NT2/D1 (cell line): Measurements from ENCODE around the gene RIN3.

Experiments used
- DNase-seq: peaks from one replicate; pipeline ENCODE4 v3.0.0-alpha.2; 2011; ENCODE audit warnings: low read depth, low spot score
- H3K27me3 ChIP-seq: 2 replicates; pipeline ENCODE4 v1.6.0; 2011; ENCODE audit warnings: mild to moderate bottlenecking; ENCODE audit not compliant: insufficient read length, insufficient read depth
- H3K36me3 ChIP-seq: 2 replicates; pipeline ENCODE4 v1.6.1; 2011; ENCODE audit warnings: mild to moderate bottlenecking, low read length, mixed read lengths; ENCODE audit not compliant: insufficient read depth, insufficient read length
- H3K4me1 ChIP-seq: 2 replicates; pipeline ENCODE4 v1.5.1; 2011; ENCODE audit not compliant: insufficient read depth, insufficient read length
- H3K4me3 ChIP-seq: 2 replicates; pipeline ENCODE4 v1.5.1; 2011; ENCODE audit warnings: low read depth; ENCODE audit not compliant: insufficient read length
- H3K9ac ChIP-seq: 2 replicates; pipeline ENCODE4 v1.6.0; 2011; ENCODE audit warnings: low read depth; ENCODE audit not compliant: insufficient read length
- H3K9me3 ChIP-seq: 2 replicates; pipeline ENCODE4 v1.5.1; 2011; ENCODE audit warnings: mild to moderate bottlenecking, low read length; ENCODE audit not compliant: insufficient read depth
- SUZ12 ChIP-seq: IDR thresholded peaks from 2 replicates; pipeline ENCODE4 v1.6.1; 2011; ENCODE audit not compliant: insufficient read length, insufficient read depth; ENCODE audit errors: extremely low read depth
- YY1 ChIP-seq: IDR thresholded peaks from 2 replicates; pipeline ENCODE4 v1.6.1; 2011; ENCODE audit not compliant: insufficient read length, insufficient read depth
- ZNF274 ChIP-seq: IDR thresholded peaks from 2 replicates; pipeline ENCODE4 v1.6.1; 2011; ENCODE audit warnings: mild to moderate bottlenecking, low read depth, low read length

The RIN3 gene

GRCh38 chr14:92610849-92611271, 97.3 kb downstream of the RIN3 start:
- no peak for DNase-seq

DNA sequence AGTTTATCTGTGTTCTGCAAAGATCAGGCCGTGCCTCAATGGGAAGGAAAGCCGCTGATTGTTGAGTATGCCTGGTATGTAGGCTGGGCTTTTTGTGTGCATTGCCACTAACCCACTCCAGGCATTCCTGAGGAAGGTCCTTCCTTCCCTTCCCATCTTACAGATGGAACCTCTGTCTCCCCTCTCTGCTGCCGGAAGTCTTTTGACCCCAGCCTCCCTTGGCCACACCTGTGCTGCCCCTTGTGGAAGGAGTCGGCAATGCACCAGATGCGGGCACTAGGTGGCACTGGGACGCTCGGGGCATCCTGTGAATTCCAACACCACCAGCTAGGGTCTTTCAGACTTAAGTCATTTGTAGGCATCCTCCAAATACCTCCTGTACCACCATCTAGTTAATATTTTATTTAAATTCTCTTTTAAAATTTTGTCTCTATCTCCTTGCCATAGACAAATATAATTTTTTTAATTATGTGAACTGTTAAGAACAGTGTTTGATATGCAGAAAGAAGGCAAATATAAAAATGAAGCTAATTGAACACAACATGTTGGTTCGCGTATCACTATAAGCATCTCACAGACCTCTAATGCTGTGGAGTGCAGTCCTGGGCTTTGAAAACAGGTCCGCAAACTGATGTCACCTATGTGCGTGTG, 99.6 kb downstream of the RIN3 start:
- H3K4me1 ChIP-seq = peaks cover 3% of the 10 kb centered on the region
- no peaks in the 10 kb centered on the region for H3K27me3 ChIP-seq
- no peaks in the 10 kb centered on the region for H3K9me3 ChIP-seq
- H3K9ac ChIP-seq = no peak overlapping the region
- peak; percentile 42 for DNase-seq
- no peak for TF ChIP-seq YY1
- TF ChIP-seq SUZ12 = no peak
- no peak for TF ChIP-seq ZNF274
- peaks cover 4% of the 10 kb centered on the region for H3K36me3 ChIP-seq
- no peak overlapping the region for H3K4me3 ChIP-seq

More at GRCh38 chr14:92610849-92611271, 97.3 kb downstream of the RIN3 start:
- no peak for TF ChIP-seq YY1
- TF ChIP-seq ZNF274 = no peak
- no peak for TF ChIP-seq SUZ12
- Histone ChIP-seq H3K36me3 (peaks cover 4% of the 10 kb centered on the region), H3K9me3 (no peaks in the 10 kb centered on the region), H3K4me1 (peaks cover 3% of the 10 kb centered on the region), H3K27me3 (no peaks in the 10 kb centered on the region), H3K9ac (no peak overlapping the region), H3K4me3 (no peak overlapping the region)

- DNase-seq = no peak
- peaks cover 4% of the 10 kb centered on the region for H3K36me3 ChIP-seq
- H3K9ac ChIP-seq = no peak overlapping the region
- H3K4me3 ChIP-seq = no peak overlapping the region
- H3K4me1 ChIP-seq = peaks cover 3% of the 10 kb centered on the region
- no peaks in the 10 kb centered on the region for H3K27me3 ChIP-seq
- TF ChIP-seq YY1 (no peak), SUZ12 (no peak), ZNF274 (no peak)
- H3K9me3 ChIP-seq = no peaks in the 10 kb centered on the region
These were observed 100.2 kb downstream of the RIN3 start for GRCh38 chr14:92613681-92614260.

DNA sequence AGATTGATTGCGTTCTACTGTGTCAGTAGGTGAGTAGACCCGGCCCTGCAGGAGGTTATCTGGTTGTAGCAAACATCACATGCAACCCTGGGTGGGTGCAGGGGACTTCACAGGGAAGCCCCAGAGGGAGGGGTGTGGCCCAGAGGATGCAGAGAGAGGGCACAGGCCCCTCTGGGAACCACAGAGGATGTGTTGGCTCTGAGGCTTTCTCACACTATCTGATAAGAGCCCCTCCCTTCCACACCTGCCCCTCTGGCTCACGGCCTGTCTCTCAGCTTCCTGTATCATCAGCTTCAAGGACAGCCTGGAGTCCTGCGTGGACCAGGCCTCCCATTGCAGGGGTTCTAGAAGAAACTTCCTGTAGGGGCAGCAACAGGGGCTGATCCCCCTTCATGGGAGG, 101.9 kb downstream of the RIN3 start:
- TF ChIP-seq SUZ12 (no peak), ZNF274 (no peak), YY1 (no peak)
- peaks cover 4% of the 10 kb centered on the region for H3K36me3 ChIP-seq
- H3K4me1 ChIP-seq = peaks cover 3% of the 10 kb centered on the region
- H3K4me3 ChIP-seq = no peak overlapping the region
- H3K27me3 ChIP-seq = no peaks in the 10 kb centered on the region
- H3K9ac ChIP-seq = no peak overlapping the region
- H3K9me3 ChIP-seq = no peaks in the 10 kb centered on the region
- DNase-seq = no peak

- H3K4me3 ChIP-seq = no peak overlapping the region
- no peak for TF ChIP-seq YY1
- H3K9ac ChIP-seq = no peak overlapping the region
- H3K27me3 ChIP-seq = no peaks in the 10 kb centered on the region
- H3K36me3 ChIP-seq = peaks cover 4% of the 10 kb centered on the region
- peaks cover 3% of the 10 kb centered on the region for H3K4me1 ChIP-seq
- DNase-seq = no peak
- peaks cover 1% of the 10 kb centered on the region; the same call in 1 of the 2 replicates for H3K9me3 ChIP-seq
These were observed 102.6 kb downstream of the RIN3 start for GRCh38 chr14:92616178-92616577.

DNA sequence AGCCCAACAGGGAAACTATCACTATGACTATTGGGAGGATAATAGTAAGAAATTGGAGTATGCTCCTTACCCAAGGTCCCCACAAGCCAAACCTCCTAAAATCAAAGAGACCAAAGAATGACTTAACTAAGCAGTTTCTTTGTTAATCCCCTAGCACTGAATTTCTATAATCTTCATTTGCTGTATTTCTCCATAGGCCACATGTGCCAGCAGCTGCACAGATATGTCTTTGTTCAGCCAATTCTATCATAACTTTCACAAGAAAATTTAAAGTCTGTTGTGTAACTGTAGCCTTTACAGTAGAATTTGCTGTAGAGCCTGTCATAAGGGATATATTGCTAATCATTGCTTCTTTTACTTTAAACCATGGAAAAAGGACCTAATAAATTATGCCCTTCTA, 104.0 kb downstream of the RIN3 start:
- peaks cover 15% of the 10 kb centered on the region for H3K9me3 ChIP-seq
- TF ChIP-seq YY1 (no peak), SUZ12 (no peak), ZNF274 (no peak)
- no peak for DNase-seq
- H3K4me3 ChIP-seq = no peak overlapping the region
- no peaks in the 10 kb centered on the region for H3K27me3 ChIP-seq
- H3K36me3 ChIP-seq = peaks cover 4% of the 10 kb centered on the region
- peaks cover 1% of the 10 kb centered on the region for H3K4me1 ChIP-seq
- no peak overlapping the region for H3K9ac ChIP-seq

DNA sequence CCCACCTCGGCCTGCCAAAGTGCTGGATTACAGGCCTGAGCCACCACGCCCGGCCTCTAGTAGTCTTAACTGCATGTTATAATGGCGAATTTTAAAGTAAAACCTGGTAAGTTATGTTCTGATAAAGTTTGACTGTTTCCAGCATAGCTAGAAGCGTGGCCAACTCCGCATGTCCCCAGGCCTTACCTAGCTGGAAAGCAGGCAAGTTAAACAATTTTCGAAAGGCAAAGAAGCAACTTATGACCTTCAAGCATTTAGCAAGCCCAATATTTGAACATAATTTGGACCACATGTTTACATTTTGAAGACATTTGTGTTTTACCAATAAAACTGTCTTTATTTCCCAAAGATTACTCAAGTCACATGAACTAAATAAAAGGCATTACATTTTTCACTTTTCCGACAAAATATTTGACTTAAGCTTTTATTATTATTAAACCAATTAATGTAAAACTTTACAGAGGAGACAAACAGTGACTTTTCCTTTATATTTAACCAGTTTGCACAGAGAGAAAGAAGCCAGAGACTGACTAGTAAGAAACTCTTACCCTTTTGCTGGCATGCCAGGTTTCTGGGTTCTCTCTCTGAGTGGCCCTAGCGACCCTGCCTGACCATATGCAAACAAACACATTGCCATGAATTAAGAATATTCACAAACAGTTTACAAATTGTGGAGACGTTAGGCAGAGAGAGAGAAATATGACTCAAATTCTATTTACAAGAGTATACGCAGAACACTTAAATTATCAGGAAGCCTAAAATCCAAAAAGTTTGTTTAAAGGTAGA, 106.3 kb downstream of the RIN3 start:
- Histone ChIP-seq H3K36me3 (peaks cover 4% of the 10 kb centered on the region), H3K27me3 (no peaks in the 10 kb centered on the region), H3K4me1 (no peaks in the 10 kb centered on the region), H3K9me3 (peaks cover 19% of the 10 kb centered on the region), H3K9ac (no peak overlapping the region), H3K4me3 (no peak overlapping the region)
- TF ChIP-seq YY1 (no peak), ZNF274 (no peak), SUZ12 (no peak)
- no peak for DNase-seq
